Measurements from ENCODE around the gene KRAS.

The KRAS gene

GRCh38 chr12:25249931-25250738 lies 594 bp downstream of the KRAS start:
- Histone ChIP-seq H3K4me1 (ENCODE audit: insufficient read depth, low read length) (peaks cover 9% of the 10 kb centered on the region), H3K27me3 (ENCODE audit: insufficient read depth, low read length) (peaks cover 8% of the 10 kb centered on the region), H3K4me3 (ENCODE audit: low read length) (peak overlapping the region; percentile 78), H2AFZ (ENCODE audit: low read depth, low read length) (peak overlapping the region; percentile 93), H3K9me3 (ENCODE audit: low read length) (peaks cover 2% of the 10 kb centered on the region), H3K36me3 (ENCODE audit: insufficient read depth, low read length) (peaks cover 3% of the 10 kb centered on the region)

- peaks cover 3% of the 10 kb centered on the region for H3K27me3 ChIP-seq (ENCODE audit: insufficient read depth, low read length)
- H3K4me1 ChIP-seq (ENCODE audit: insufficient read depth, low read length), result peaks cover 9% of the 10 kb centered on the region
- no peak overlapping the region for H3K4me3 ChIP-seq (ENCODE audit: low read length)
- H2AFZ ChIP-seq (ENCODE audit: low read depth, low read length), result no peak overlapping the region
- peaks cover 2% of the 10 kb centered on the region for H3K9me3 ChIP-seq (ENCODE audit: low read length)
- H3K36me3 ChIP-seq (ENCODE audit: insufficient read depth, low read length), result peaks cover 6% of the 10 kb centered on the region
Observed at GRCh38 chr12:25248732-25249131, 2.0 kb downstream of the KRAS start.

GRCh38 chr12:25248137-25248536 lies 2.6 kb downstream of the KRAS start:
- H3K27me3 ChIP-seq (ENCODE audit: insufficient read depth, low read length), result peaks cover 3% of the 10 kb centered on the region
- no peak overlapping the region for H3K4me3 ChIP-seq (ENCODE audit: low read length)
- peaks cover 2% of the 10 kb centered on the region for H3K9me3 ChIP-seq (ENCODE audit: low read length)
- no peak overlapping the region for H2AFZ ChIP-seq (ENCODE audit: low read depth, low read length)
- H3K4me1 ChIP-seq (ENCODE audit: insufficient read depth, low read length), result peaks cover 9% of the 10 kb centered on the region
- H3K36me3 ChIP-seq (ENCODE audit: insufficient read depth, low read length), result peaks cover 6% of the 10 kb centered on the region

- Histone ChIP-seq H3K27me3 (ENCODE audit: insufficient read depth, low read length) (no peaks in the 10 kb centered on the region), H3K4me1 (ENCODE audit: insufficient read depth, low read length) (peaks cover 6% of the 10 kb centered on the region), H2AFZ (ENCODE audit: low read depth, low read length) (no peak overlapping the region), H3K4me3 (ENCODE audit: low read length) (no peak overlapping the region), H3K9me3 (ENCODE audit: low read length) (peaks cover 2% of the 10 kb centered on the region), H3K36me3 (ENCODE audit: insufficient read depth, low read length) (peaks cover 6% of the 10 kb centered on the region)
Observed at GRCh38 chr12:25245491-25245890, 5.2 kb downstream of the KRAS start.

GRCh38 chr12:25243680-25243990 lies 7.1 kb downstream of the KRAS start:
- no peaks in the 10 kb centered on the region for H3K4me1 ChIP-seq (ENCODE audit: insufficient read depth, low read length)
- H2AFZ ChIP-seq (ENCODE audit: low read depth, low read length), result no peak overlapping the region
- no peak overlapping the region for H3K4me3 ChIP-seq (ENCODE audit: low read length)
- H3K36me3 ChIP-seq (ENCODE audit: insufficient read depth, low read length), result peaks cover 10% of the 10 kb centered on the region
- H3K27me3 ChIP-seq (ENCODE audit: insufficient read depth, low read length), result no peaks in the 10 kb centered on the region
- peaks cover 2% of the 10 kb centered on the region for H3K9me3 ChIP-seq (ENCODE audit: low read length)

- H3K36me3 ChIP-seq (ENCODE audit: insufficient read depth, low read length), result peaks cover 13% of the 10 kb centered on the region
- no peaks in the 10 kb centered on the region for H3K4me1 ChIP-seq (ENCODE audit: insufficient read depth, low read length)
- no peak overlapping the region for H3K4me3 ChIP-seq (ENCODE audit: low read length)
- H3K9me3 ChIP-seq (ENCODE audit: low read length), result peaks cover 2% of the 10 kb centered on the region
- no peaks in the 10 kb centered on the region for H3K27me3 ChIP-seq (ENCODE audit: insufficient read depth, low read length)
- H2AFZ ChIP-seq (ENCODE audit: low read depth, low read length), result no peak overlapping the region
Observed at GRCh38 chr12:25242981-25243679, 7.6 kb downstream of the KRAS start.

- no peak overlapping the region for H3K4me3 ChIP-seq (ENCODE audit: low read length)
- H2AFZ ChIP-seq (ENCODE audit: low read depth, low read length), result no peak overlapping the region
- H3K4me1 ChIP-seq (ENCODE audit: insufficient read depth, low read length), result no peaks in the 10 kb centered on the region
- H3K36me3 ChIP-seq (ENCODE audit: insufficient read depth, low read length), result peaks cover 22% of the 10 kb centered on the region
- peaks cover 2% of the 10 kb centered on the region for H3K9me3 ChIP-seq (ENCODE audit: low read length)
- H3K27me3 ChIP-seq (ENCODE audit: insufficient read depth, low read length), result no peaks in the 10 kb centered on the region
Observed at GRCh38 chr12:25241167-25242020, 9.3 kb downstream of the KRAS start.

- no peak overlapping the region for H2AFZ ChIP-seq (ENCODE audit: low read depth, low read length)
- H3K27me3 ChIP-seq (ENCODE audit: insufficient read depth, low read length), result no peaks in the 10 kb centered on the region
- no peaks in the 10 kb centered on the region for H3K9me3 ChIP-seq (ENCODE audit: low read length)
- no peaks in the 10 kb centered on the region for H3K4me1 ChIP-seq (ENCODE audit: insufficient read depth, low read length)
- H3K36me3 ChIP-seq (ENCODE audit: insufficient read depth, low read length), result peaks cover 28% of the 10 kb centered on the region
- no peak overlapping the region for H3K4me3 ChIP-seq (ENCODE audit: low read length)
Observed at GRCh38 chr12:25236626-25237025, 14.1 kb downstream of the KRAS start.

GRCh38 chr12:25236190-25236589 lies 14.5 kb downstream of the KRAS start:
- H3K36me3 ChIP-seq (ENCODE audit: insufficient read depth, low read length), result peaks cover 28% of the 10 kb centered on the region
- no peak overlapping the region for H2AFZ ChIP-seq (ENCODE audit: low read depth, low read length)
- H3K4me3 ChIP-seq (ENCODE audit: low read length), result no peak overlapping the region
- H3K4me1 ChIP-seq (ENCODE audit: insufficient read depth, low read length), result no peaks in the 10 kb centered on the region
- no peaks in the 10 kb centered on the region for H3K27me3 ChIP-seq (ENCODE audit: insufficient read depth, low read length)
- no peaks in the 10 kb centered on the region for H3K9me3 ChIP-seq (ENCODE audit: low read length)

- no peaks in the 10 kb centered on the region for H3K9me3 ChIP-seq (ENCODE audit: low read length)
- H3K36me3 ChIP-seq (ENCODE audit: insufficient read depth, low read length), result peaks cover 25% of the 10 kb centered on the region
- H3K4me3 ChIP-seq (ENCODE audit: low read length), result no peak overlapping the region
- no peaks in the 10 kb centered on the region for H3K27me3 ChIP-seq (ENCODE audit: insufficient read depth, low read length)
- no peak overlapping the region for H2AFZ ChIP-seq (ENCODE audit: low read depth, low read length)
- no peaks in the 10 kb centered on the region for H3K4me1 ChIP-seq (ENCODE audit: insufficient read depth, low read length)
Observed at GRCh38 chr12:25213338-25213737, 37.4 kb downstream of the KRAS start.

GRCh38 chr12:25208554-25208953 lies 42.2 kb downstream of the KRAS start:
- H3K4me3 ChIP-seq (ENCODE audit: low read length), result no peak overlapping the region
- H3K4me1 ChIP-seq (ENCODE audit: insufficient read depth, low read length), result no peaks in the 10 kb centered on the region
- no peak overlapping the region for H2AFZ ChIP-seq (ENCODE audit: low read depth, low read length)
- H3K9me3 ChIP-seq (ENCODE audit: low read length), result no peaks in the 10 kb centered on the region
- H3K27me3 ChIP-seq (ENCODE audit: insufficient read depth, low read length), result no peaks in the 10 kb centered on the region
- H3K36me3 ChIP-seq (ENCODE audit: insufficient read depth, low read length), result peaks cover 39% of the 10 kb centered on the region

GRCh38 chr12:25207846-25208245 lies 42.9 kb downstream of the KRAS start:
- no peak overlapping the region for H3K4me3 ChIP-seq (ENCODE audit: low read length)
- peaks cover 39% of the 10 kb centered on the region for H3K36me3 ChIP-seq (ENCODE audit: insufficient read depth, low read length)
- no peaks in the 10 kb centered on the region for H3K9me3 ChIP-seq (ENCODE audit: low read length)
- no peaks in the 10 kb centered on the region for H3K4me1 ChIP-seq (ENCODE audit: insufficient read depth, low read length)
- no peak overlapping the region for H2AFZ ChIP-seq (ENCODE audit: low read depth, low read length)
- no peaks in the 10 kb centered on the region for H3K27me3 ChIP-seq (ENCODE audit: insufficient read depth, low read length)

- Histone ChIP-seq H3K4me1 (ENCODE audit: insufficient read depth, low read length) (no peaks in the 10 kb centered on the region), H3K36me3 (ENCODE audit: insufficient read depth, low read length) (peaks cover 39% of the 10 kb centered on the region), H3K4me3 (ENCODE audit: low read length) (no peak overlapping the region), H3K9me3 (ENCODE audit: low read length) (no peaks in the 10 kb centered on the region), H2AFZ (ENCODE audit: low read depth, low read length) (no peak overlapping the region), H3K27me3 (ENCODE audit: insufficient read depth, low read length) (no peaks in the 10 kb centered on the region)
Observed at GRCh38 chr12:25207411-25207810, 43.3 kb downstream of the KRAS start.
